Skeletal muscle tissue (tissue), 4 donors: ENCODE measurements around the gene WDR93. TPM values are rescaled to one million over a fixed set of nuclear protein-coding genes. Genes with fewer than 3 reads are reported as not detected.

Experiments
- H3K27ac ChIP-seq: one replicate; pipeline ENCODE4 v1.7.0; 2013; ENCODE audit warnings: mild to moderate bottlenecking, low read depth, low read length, inconsistent platforms
- H3K27me3 ChIP-seq, 3 donors: one replicate each; pipeline ENCODE4 v1.7.0; 2013; ENCODE audit warnings: low read length in 3 of 3; ENCODE audit not compliant: control insufficient read depth in 3 of 3, insufficient read depth in 3 of 3
- H3K36me3 ChIP-seq, 3 donors: one replicate each; pipeline ENCODE4 v1.7.0; 2013; ENCODE audit warnings: low read length in 3 of 3; ENCODE audit not compliant: control insufficient read depth in 3 of 3, insufficient read depth in 3 of 3
- H3K4me1 ChIP-seq, 3 donors: one replicate each; pipeline ENCODE4 v1.7.0; 2013; ENCODE audit warnings: low read length in 3 of 3, mild to moderate bottlenecking in 3 of 3; ENCODE audit not compliant: control insufficient read depth in 3 of 3, insufficient read depth in 3 of 3
- H3K4me3 ChIP-seq, 3 donors: one replicate each; pipeline ENCODE4 v1.7.0; 2013; ENCODE audit warnings: low read length in 3 of 3
- H3K9ac ChIP-seq, 3 donors: one replicate each; pipeline ENCODE4 v1.7.0; 2013; ENCODE audit warnings: low read length in 3 of 3, mild to moderate bottlenecking in 3 of 3, moderate library complexity in 2 of 3, low read depth in 1 of 3
- H3K9me3 ChIP-seq, 3 donors: one replicate each; pipeline ENCODE4 v1.7.0; 2013; ENCODE audit warnings: low read length in 3 of 3; ENCODE audit not compliant: control insufficient read depth in 3 of 3
- total RNA-seq: library from RNA; depleted of rRNA; stranded (reverse); fragments of >200 nt; gene quantifications from one replicate; pipeline ENCODE4 v1.2.3, GENCODE V29; 2014
- donor health status: Osteomylitis.

WDR93 gene
- total RNA-seq, result not detected

DNA sequence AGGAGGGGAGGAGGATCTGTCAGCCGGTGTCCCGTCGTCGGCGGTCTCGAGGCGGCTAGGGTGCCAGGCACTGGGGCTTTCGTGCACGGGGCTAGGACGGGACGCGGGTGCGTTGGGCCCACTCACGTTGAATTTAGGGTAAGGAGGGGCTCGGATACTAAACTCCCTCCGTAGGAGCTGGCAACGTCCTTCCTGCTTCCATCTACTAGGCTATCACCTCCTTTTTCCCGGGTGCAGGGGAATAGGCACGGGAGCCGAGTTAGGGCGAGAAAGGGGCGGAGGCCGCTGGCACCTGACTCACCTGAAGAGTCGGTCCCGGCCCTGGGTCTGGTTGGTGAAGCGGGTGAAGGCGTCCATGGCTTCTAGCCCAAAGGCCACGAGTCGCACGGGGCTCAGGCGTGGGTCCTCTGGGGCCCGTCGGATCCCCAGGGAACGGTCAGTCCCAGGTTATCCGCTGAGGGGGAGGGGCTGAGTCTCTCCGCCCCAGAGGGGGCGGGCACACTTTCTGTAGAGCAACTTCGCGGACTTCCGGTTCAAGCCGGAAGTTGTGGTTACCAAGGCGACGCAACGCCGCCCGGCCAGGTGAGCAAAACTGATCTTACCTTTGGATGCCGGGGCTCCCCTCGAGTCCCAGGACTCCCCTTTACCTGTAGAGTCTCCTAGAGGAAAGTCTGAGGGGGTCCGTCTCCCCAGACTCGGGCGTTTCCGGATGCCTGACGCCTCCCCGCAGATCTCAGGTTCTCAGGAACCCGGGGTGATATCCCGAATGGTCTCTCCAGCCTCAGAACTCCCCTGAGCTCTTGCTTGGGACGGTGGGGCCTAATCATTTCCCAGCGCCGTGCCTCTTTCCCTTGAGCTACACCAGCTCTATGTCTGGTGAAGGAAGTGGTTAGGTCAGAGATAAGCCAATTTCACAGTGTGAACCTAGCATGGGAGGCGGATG lies at the start of gene WDR93, which contains the start of gene PEX11A:
Gene WDR93 (plus strand): TSS at position 536 of the 943 bp plus-strand sequence. CDS start 10,936 bp downstream, outside the sequence.
Gene PEX11A (minus strand): TSS at position 479 of the 943 bp plus-strand sequence. CDS start 122 bp downstream, at position 357.
- Histone ChIP-seq H3K4me3 (peak within 1 kb of the TSS; percentile 92 to 95 (median 93)), H3K27ac (no peak within 1 kb of the TSS), H3K4me1 (peaks cover 4 to 13% (median 4%) of the 10 kb centered on the region in 3 donors), H3K36me3 (peaks cover 0 to 5% (median 0%) of the 10 kb centered on the region in 3 donors), H3K9me3 (no peaks in the 10 kb centered on the region), H3K9ac (peak within 1 kb of the TSS; percentile 81 to 88 (median 85)), H3K27me3 (no peaks in the 10 kb centered on the region)

DNA sequence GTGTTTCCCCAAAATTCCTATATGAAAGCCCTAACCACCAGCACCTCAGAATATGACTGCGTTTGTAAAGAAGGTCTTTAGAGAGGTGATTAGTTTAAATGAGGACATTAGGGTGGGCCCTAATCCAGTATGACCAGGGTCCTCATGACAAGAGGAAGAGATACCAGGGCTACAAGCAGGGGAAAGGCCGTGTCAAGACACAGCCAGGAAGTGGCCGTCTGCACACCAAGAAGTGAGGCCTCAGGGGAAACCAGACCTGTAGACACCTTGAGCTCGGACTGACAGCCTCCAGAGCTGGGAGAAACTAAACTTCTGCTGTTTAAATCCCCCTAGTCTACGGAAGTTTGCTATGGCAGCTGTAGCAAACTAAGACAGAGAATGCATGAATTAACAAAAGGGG lies 49.6 kb upstream of the WDR93 start:
- H3K9me3 ChIP-seq, result no peaks in the 10 kb centered on the region
- no peak overlapping the region for H3K27ac ChIP-seq
- no peak overlapping the region for H3K4me3 ChIP-seq
- no peaks in the 10 kb centered on the region for H3K27me3 ChIP-seq
- H3K4me1 ChIP-seq, result no peaks in the 10 kb centered on the region
- H3K36me3 ChIP-seq, result peaks cover 0 to 5% (median 0%) of the 10 kb centered on the region in 3 donors
- no peak overlapping the region for H3K9ac ChIP-seq

DNA sequence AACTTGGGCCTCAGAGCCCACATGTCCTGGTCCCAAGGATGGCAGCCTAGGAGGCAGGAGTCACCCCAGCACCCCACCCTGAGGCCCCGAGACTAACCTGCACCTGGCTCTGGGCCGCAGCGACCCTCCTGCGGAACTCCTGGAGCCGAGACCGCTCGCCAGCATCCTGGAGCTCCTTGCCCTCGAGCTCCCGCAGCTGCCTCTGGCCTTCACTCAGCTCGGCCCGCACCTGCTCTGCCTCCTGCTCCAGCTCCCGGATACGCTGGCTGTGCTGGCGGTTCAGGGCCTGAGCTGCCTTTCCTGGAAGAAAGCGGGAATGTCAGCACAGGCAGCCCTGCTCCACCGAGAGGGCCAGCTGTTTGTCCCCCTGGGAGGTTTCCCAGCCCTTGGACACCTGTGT lies 48.5 kb upstream of the WDR93 start:
- Histone ChIP-seq H3K36me3 (peaks cover 0 to 5% (median 0%) of the 10 kb centered on the region in 3 donors), H3K27ac (no peak overlapping the region), H3K9ac (no peak overlapping the region), H3K4me3 (no peak overlapping the region), H3K27me3 (no peaks in the 10 kb centered on the region), H3K4me1 (peaks cover 0 to 2% (median under 1%) of the 10 kb centered on the region in 3 donors), H3K9me3 (no peaks in the 10 kb centered on the region)

DNA sequence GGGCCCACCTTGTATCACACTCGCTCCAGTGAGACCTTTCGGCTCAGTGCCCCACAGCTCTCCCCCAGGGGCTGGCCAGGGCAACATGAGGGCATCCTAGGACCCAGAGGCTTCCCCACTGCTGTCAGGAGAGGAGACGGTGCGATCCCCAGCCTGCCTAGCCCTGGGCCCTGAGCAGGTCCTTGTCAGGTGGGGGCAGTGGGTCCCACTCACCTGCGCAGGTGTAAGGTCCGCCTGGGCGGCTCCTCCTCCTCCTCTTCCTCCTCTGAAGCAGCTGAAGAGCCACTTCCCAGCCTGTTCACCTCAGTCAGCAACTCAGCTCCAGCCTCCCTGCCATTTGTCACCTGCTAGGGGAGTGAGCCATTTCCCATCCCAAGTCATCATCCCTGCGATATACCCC lies 44.9 kb upstream of the WDR93 start:
- Histone ChIP-seq H3K9ac (no peak overlapping the region), H3K9me3 (no peaks in the 10 kb centered on the region), H3K4me3 (no peak overlapping the region), H3K36me3 (peaks cover 0 to 2% (median 0%) of the 10 kb centered on the region in 3 donors), H3K27ac (no peak overlapping the region), H3K27me3 (peaks cover 0 to 5% (median 0%) of the 10 kb centered on the region in 3 donors), H3K4me1 (peaks cover 0 to 6% (median 4%) of the 10 kb centered on the region in 3 donors)

DNA sequence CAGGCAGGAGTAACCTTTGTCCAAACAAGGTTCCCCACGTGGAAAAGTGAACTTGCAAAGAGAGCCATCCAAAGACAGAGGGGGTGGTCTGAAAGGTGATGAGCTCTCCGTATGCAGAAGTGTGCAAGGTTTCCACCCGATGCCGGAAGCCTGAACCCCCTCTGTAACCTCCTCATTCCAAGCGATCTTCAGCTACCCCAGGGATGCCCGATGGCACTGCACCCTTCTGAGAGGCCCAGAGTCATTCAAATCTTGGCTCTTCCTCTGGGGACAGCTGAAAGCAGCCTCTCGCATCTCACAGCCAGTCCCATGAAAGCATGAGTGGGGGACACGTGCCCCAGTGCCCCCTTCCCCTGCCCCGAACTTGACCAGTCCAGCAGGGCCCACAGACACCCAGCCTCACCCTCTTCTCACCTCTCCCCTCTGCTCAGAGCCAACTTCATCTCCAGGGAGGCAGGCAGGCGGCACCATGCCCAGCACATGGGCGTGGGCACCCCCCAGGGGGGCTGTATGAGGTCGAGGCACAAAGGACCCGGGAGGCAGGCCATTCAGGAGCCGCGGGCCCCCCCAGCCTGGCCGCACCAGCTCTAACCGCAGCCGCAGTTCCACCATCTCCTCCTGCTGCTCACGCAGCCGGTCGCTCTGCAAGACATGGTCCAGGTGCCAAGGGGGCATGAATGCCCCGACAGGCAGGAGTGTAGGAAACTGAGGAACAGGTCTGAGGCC lies 44.0 kb upstream of the WDR93 start:
- H3K36me3 ChIP-seq, result no peaks in the 10 kb centered on the region

DNA sequence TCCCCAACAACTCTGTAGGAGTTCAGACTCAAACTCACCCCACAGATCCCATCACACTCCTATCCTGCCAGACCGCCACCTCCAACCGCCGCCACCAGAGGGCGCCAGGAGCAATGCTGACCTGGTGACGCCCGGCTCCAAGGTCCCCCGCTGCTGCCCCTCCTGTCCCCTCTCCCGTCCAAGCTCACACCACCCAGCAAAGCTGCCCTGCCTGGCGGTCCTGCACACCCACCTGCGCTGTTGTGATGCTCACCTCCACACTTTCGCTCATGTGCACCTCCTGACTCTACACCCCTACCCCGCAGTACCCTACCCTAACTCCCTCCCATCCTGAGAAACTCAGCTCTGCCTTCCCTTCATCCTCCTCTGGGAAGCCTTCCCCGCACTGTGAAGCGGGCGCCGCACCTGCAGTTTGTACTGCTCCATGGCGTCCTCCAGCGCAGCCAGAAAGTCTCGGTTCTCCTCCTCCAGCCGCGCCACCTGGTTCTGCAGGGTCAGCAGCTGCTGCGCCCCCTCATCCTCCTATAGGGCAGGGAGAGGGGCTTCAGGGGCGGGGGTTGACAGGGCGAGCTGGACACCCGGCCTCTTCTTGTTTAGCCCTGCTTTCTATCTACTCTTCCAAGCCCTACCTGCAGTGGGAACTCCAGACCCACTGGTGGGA lies 43.3 kb upstream of the WDR93 start:
- H3K36me3 ChIP-seq, result no peaks in the 10 kb centered on the region

More for the DNA sequence above, 44.0 kb upstream of the WDR93 start:
- H3K4me1 ChIP-seq, result peaks cover 0 to 6% (median 4%) of the 10 kb centered on the region in 3 donors
- no peak overlapping the region for H3K27ac ChIP-seq
- H3K27me3 ChIP-seq, result peaks cover 0 to 5% (median 0%) of the 10 kb centered on the region in 3 donors
- H3K4me3 ChIP-seq, result no peak overlapping the region
- no peak overlapping the region for H3K9ac ChIP-seq
- H3K9me3 ChIP-seq, result no peaks in the 10 kb centered on the region

DNA sequence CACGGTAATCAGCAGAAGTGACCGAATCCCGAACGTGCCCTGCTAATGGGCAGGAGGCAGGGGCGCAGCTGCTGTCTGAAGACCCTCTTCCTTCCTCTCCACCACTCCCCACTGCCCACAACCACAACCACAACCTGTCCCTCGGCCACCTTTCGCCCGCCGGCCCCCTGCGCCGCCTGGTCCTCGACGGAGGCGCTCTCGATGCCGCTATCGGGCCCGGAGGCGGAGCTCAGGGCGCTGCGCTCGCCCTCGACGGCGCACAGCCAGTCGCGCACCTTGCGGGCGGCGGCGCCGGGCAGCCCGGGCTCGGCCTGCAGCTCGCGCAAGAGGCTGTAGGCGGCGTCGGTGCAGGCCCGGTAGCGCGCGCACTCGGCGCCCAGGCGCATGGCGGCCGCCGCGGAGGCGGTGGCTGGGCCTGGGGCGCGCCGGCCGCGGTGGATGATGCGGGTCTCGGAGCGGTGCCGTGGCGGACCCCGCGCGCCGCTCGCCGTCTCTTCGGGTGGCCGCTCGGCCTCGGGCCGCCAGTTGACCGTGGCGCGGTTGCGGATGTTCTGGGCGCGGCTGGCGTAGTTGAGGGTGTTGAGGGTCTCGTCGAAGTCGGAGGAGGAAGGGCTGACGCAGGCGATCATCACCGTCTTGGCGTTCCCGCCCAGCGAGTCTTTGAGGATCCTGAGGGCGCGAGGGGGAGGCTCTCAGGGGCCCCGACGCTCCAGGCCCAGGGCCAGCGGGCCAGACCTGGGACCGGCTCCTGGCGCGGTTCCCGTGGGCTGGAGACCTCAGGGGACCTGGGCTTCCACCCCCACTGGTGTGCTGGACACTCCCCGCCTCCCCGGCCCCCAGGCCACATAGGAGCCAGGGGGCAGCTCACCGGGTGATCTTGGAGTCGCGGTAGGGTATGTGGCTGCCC lies 42.3 kb upstream of the WDR93 start:
- Histone ChIP-seq H3K36me3 (no peaks in the 10 kb centered on the region), H3K9ac (no peak overlapping the region), H3K9me3 (no peaks in the 10 kb centered on the region), H3K4me1 (peaks cover 0 to 6% (median 4%) of the 10 kb centered on the region in 3 donors), H3K4me3 (no peak overlapping the region), H3K27ac (no peak overlapping the region), H3K27me3 (peaks cover 0 to 17% (median 14%) of the 10 kb centered on the region in 3 donors)

More for the DNA sequence above, 43.3 kb upstream of the WDR93 start:
- H3K27ac ChIP-seq, result no peak overlapping the region
- peak overlapping the region in 1 of 3 donors; percentile 43 for H3K9ac ChIP-seq
- H3K4me3 ChIP-seq, result peak overlapping the region in 1 of 3 donors; percentile 54
- H3K9me3 ChIP-seq, result no peaks in the 10 kb centered on the region
- peaks cover 0 to 7% (median 4%) of the 10 kb centered on the region in 3 donors for H3K27me3 ChIP-seq
- peaks cover 0 to 6% (median 4%) of the 10 kb centered on the region in 3 donors for H3K4me1 ChIP-seq

DNA sequence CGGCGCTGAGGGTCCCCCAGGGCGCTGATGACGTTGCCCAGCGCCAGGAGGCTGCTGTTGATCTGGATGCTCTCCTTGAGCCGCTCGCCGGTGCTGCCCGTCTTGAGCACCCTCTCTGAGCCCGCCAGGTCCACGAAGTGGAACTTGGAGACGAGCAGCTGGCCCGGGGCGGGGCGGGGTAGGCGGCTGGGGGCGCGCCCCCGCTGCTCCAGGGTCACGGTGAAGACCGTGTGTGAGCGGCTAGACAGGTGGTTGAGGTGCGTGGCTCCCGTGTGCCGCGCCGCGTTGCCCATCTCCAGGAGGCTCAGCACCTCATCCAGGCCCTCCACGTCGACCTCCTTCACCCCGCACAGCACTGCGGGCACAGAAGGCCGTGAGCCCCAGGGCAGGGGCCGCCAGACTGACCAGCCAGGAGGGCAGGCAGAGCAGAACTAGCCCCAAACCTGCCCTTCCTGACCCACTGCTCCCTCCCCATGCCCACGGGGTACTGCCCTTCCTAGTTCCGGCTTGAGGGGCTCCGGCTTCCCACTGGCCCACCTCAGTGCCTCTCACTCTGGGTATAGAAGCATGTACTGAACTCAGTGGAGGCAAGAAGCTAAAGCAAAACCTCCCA lies 41.5 kb upstream of the WDR93 start:
- Histone ChIP-seq H3K36me3 (no peaks in the 10 kb centered on the region), H3K9me3 (no peaks in the 10 kb centered on the region), H3K4me3 (no peak overlapping the region), H3K27me3 (peaks cover 0 to 19% (median 19%) of the 10 kb centered on the region in 3 donors), H3K4me1 (peaks cover 0 to 6% (median 4%) of the 10 kb centered on the region in 3 donors), H3K27ac (no peak overlapping the region), H3K9ac (no peak overlapping the region)
